ENCODE measurements around the gene NUP210L.

NUP210L gene

GRCh38 chr1:153977250-153978240, 177.3 kb downstream of the NUP210L start, which contains the start of gene JTB:
Gene JTB (minus strand): TSS chr1:153977674. CDS start chr1:153977252, 422 bp downstream.
- peak; percentile 90 for DNase-seq (ENCODE audit: low read depth)
- TF ChIP-seq MYC (IDR thresholded peaks at IDR 0.05; ENCODE audit: low read depth, low read length) (peak; percentile 86), CTCF (IDR thresholded peaks at IDR 0.05; ENCODE audit: low read depth, low read length) (no peak), MAX (IDR thresholded peaks at IDR 0.05; ENCODE audit: low read depth, low read length) (peak; percentile 69), POLR2A (IDR thresholded peaks at IDR 0.05; ENCODE audit: extremely low read depth, insufficient read length) (peak; percentile 91)
- H3K4me3 ChIP-seq (ENCODE audit: low read depth, low read length) = peak within 1 kb of the TSS; percentile 91

- H3K4me3 ChIP-seq (ENCODE audit: low read depth, low read length) = peak overlapping the region; percentile 91
- DNase-seq (ENCODE audit: low read depth) = no peak
- TF ChIP-seq MYC (IDR thresholded peaks at IDR 0.05; ENCODE audit: low read depth, low read length) = no peak
Measured at GRCh38 chr1:153976819-153977249, 178.0 kb downstream of the NUP210L start.

- TF ChIP-seq CTCF (IDR thresholded peaks at IDR 0.05; ENCODE audit: low read depth, low read length) (no peak), MYC (IDR thresholded peaks at IDR 0.05; ENCODE audit: low read depth, low read length) (no peak), MAX (IDR thresholded peaks at IDR 0.05; ENCODE audit: low read depth, low read length) (no peak), POLR2A (IDR thresholded peaks at IDR 0.05; ENCODE audit: extremely low read depth, insufficient read length) (no peak)
- DNase-seq (ENCODE audit: low read depth) = no peak
Measured at GRCh38 chr1:153973525-153973924, 181.3 kb downstream of the NUP210L start.

GRCh38 chr1:153973071-153973470, 181.8 kb downstream of the NUP210L start:
- no peak for TF ChIP-seq POLR2A (IDR thresholded peaks at IDR 0.05; ENCODE audit: extremely low read depth, insufficient read length)
- no peak for TF ChIP-seq MYC (IDR thresholded peaks at IDR 0.05; ENCODE audit: low read depth, low read length)
- no peak overlapping the region for H3K4me3 ChIP-seq (ENCODE audit: low read depth, low read length)
- DNase-seq (ENCODE audit: low read depth) = no peak

More at GRCh38 chr1:153973525-153973924, 181.3 kb downstream of the NUP210L start:
- no peak overlapping the region for H3K4me3 ChIP-seq (ENCODE audit: low read depth, low read length)

GRCh38 chr1:153970346-153970745, 184.5 kb downstream of the NUP210L start:
- no peak for TF ChIP-seq MAX (IDR thresholded peaks at IDR 0.05; ENCODE audit: low read depth, low read length)
- TF ChIP-seq MYC (IDR thresholded peaks at IDR 0.05; ENCODE audit: low read depth, low read length) = no peak
- no peak for TF ChIP-seq CTCF (IDR thresholded peaks at IDR 0.05; ENCODE audit: low read depth, low read length)
- no peak for TF ChIP-seq POLR2A (IDR thresholded peaks at IDR 0.05; ENCODE audit: extremely low read depth, insufficient read length)
- H3K4me3 ChIP-seq (ENCODE audit: low read depth, low read length) = no peak overlapping the region
- DNase-seq (ENCODE audit: low read depth) = no peak

GRCh38 chr1:153968972-153969371, 185.9 kb downstream of the NUP210L start:
- H3K4me3 ChIP-seq (ENCODE audit: low read depth, low read length) = no peak overlapping the region
- no peak for DNase-seq (ENCODE audit: low read depth)
- TF ChIP-seq CTCF (IDR thresholded peaks at IDR 0.05; ENCODE audit: low read depth, low read length) = no peak
- TF ChIP-seq MYC (IDR thresholded peaks at IDR 0.05; ENCODE audit: low read depth, low read length) = no peak
- no peak for TF ChIP-seq MAX (IDR thresholded peaks at IDR 0.05; ENCODE audit: low read depth, low read length)
- TF ChIP-seq POLR2A (IDR thresholded peaks at IDR 0.05; ENCODE audit: extremely low read depth, insufficient read length) = no peak

Measured in NB4 (cell line).